GM20000 (cell line): ENCODE results near the gene SLC6A3.
"Not testable (repeated sequence)": the region's sequence is repeated elsewhere in the genome, so short reads cannot be mapped to it uniquely, and the experiment has no call there.

Experiments used
- DNase-seq: peaks from one replicate; pipeline ENCODE4 v3.0.0; 2012; ENCODE audit warnings: low spot score
- TF ChIP-seq, protein P1 (sequence below): IDR thresholded peaks from 2 replicates; pipeline ENCODE4 v1.5.1; 2012; ENCODE audit warnings: mild to moderate bottlenecking, control low read depth; ENCODE audit errors: extremely low read depth, missing control alignments

The SLC6A3 gene

DNA sequence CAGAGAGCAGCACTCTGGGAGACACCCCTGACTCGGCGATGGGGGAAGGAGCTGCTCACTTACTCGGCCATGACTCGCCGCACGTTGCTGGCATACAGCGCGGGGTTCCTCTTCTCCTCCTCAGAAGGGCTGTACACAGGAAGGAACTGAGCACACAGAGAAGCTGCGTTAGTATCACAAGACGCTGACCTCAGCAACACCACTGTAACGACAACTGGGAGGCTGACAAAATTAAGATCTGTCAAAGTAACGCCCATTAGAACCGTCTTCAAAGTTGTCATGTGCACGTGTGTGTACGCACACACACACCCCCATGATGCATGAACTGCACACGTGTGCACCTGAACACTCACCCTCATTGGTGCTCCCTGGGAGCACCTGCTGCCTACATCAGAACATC, 32.1 kb upstream of the SLC6A3 start:
- TF ChIP-seq, protein P1, sequence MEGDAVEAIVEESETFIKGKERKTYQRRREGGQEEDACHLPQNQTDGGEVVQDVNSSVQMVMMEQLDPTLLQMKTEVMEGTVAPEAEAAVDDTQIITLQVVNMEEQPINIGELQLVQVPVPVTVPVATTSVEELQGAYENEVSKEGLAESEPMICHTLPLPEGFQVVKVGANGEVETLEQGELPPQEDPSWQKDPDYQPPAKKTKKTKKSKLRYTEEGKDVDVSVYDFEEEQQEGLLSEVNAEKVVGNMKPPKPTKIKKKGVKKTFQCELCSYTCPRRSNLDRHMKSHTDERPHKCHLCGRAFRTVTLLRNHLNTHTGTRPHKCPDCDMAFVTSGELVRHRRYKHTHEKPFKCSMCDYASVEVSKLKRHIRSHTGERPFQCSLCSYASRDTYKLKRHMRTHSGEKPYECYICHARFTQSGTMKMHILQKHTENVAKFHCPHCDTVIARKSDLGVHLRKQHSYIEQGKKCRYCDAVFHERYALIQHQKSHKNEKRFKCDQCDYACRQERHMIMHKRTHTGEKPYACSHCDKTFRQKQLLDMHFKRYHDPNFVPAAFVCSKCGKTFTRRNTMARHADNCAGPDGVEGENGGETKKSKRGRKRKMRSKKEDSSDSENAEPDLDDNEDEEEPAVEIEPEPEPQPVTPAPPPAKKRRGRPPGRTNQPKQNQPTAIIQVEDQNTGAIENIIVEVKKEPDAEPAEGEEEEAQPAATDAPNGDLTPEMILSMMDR = no peak
- no peak for DNase-seq

DNA sequence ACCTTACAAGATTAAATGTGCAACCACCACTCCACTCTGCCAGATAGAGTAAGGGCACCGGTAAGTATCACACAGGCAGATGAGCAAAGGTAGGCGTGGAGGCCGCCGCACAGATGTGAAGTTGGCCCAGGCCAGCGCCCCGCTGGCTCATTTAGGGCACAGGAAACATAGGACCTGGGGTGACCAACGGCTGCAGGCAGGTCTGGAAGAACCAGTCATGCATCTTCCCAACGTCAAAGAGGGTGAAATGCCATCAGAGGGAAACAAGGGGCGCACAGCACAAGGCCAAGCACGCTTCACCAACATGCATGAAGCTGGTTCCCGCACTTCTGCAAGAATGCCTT, 31.7 kb upstream of the SLC6A3 start:
- TF ChIP-seq, protein P1 = no peak
- no peak for DNase-seq

DNA sequence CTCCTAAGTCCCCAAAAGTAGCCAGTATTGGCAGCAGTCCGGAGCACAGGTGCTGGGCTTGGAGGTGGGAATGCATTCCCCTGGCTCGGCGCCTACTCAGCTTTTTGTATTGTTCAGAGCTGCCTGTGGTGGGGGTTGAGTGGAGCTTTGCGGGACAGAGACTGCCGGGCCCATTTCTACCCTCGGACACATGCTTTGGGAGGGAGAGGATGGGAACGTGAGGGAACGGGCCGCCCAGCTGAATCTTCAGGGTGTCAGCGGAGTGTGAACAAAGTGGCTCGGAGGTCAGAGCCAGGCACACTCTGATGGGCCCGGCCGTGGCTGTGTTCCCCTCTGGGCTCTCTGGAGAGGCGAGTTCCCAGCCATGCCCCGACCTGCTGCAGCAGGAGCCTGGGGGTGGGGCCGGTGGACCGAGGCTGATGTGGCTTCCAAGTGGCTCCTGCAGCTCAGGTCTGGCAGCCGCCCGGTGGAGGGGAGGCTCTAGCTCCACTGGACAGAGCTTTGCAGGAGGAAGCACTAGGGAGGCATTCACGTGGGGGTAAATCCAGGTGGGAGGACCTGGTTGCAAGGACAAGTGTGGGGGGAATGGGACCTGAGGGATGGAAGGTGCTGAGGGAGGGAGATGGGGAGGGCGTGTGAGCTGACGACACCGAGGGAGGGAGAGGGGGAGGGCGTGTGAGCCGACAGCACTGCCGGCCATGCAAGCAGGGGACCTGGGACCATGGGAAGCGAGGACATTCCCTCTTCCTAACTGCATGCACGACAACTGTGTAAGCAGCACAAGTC, 31.1 kb upstream of the SLC6A3 start:
- no peak for DNase-seq
- TF ChIP-seq, protein P1 = no peak

DNA sequence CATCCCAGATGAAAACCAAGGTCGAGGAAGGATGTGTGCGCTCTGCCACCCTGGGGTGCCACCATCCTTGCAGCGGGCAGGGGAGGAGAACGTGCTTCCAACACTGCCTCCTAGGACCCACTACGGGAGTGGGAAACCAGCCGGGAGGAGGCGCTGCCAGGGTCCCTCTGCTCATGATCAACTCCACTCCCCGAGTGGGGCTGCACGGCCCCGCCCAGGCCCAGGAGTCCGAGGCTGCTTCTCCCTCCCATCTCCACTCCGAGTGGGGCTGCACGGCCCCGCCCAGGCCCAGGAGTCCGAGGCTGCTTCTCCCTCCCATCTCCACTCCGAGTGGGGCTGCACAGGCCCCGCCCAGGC, 30.3 kb upstream of the SLC6A3 start:
- not testable (repeated sequence) for DNase-seq

DNA sequence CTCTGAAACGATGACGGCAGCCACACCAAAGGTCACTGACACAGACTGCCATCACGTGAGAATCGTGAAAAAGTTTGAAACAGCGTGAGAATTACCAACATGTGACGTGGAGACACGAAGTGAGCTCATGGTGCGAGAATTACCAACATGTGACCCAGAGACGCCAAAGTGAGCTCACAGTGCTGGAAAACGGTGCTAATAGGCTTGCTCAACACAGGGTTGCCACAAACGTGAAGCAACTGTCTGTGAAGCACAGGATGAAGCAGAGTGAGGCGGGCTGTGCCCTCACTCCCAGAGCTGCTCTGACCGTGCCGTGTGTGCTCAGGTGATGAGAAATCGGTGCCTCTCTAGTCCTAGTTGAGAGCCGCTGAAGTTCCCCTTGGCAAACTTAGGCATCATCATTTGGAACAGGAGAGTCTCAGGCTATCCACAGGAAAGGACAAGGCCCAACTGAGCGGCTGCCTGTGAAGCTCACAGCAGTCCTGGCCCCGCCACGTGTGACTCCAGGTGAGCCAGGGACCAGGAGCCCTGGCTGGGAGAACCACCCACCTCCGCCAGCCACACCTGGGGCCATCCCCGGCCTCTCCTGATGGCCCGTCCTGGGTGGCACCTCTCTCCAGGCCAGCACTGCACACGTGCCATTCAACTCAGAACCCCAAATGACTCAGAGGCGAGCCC, 29.8 kb upstream of the SLC6A3 start:
- no peak for DNase-seq
- TF ChIP-seq, protein P1 = no peak

DNA sequence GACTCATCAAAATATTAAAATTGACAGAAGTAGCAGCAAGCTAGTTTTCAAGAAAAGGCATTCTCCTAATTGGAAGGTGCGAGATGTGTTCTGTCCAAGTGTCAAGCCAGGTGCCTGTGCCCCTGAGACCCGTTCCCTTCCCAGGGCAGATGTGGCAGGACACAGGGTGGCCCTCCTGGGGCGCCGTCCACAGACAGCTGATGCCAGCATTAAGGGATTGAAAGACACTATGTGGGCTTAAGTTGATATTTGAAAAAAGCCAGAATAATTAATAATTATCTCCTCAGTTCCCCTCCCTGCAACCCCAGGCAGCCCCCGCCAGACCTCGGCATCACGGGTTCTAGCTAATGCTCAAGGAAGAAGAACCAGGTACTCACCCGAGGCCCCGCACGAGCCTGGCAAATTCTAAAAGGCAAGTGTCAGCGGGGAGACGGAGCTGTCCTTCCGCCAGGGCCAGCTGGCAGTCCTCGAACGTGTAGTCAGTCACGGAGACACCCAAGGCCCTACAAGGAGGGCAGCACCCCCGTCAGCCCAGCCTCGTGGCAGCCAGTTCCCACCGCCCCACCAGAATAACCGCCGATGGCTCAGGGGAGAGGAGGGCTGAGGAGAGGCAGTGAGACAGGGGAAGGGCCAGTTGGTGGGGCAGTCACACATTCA, 29.1 kb upstream of the SLC6A3 start:
- TF ChIP-seq, protein P1 = no peak
- DNase-seq = no peak

DNA sequence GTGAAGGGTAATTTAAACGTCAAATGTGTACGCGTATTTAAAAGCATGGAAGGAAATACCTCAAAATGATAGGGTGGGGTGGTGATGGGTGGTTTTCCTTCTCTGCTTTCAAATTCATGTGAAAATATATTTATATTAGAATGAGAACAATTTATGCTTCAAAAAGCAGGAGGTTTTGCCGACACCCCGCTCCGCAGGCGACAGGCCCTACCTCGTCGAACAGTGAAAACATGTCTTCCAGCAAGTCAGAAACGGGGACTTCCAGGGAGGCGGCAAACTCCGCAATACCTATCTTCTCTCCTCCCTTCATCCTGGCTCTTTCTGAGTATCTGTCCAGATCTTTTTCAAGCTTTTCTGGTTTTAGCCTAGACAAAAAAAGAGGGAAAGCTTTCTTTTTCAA, 28.5 kb upstream of the SLC6A3 start:
- DNase-seq = no peak
- TF ChIP-seq, protein P1 = no peak
